GM21367 (cell line): ENCODE data around the gene DCXR.
A peak's percentile ranks its signal among the peaks of the same experiment; 100 is the strongest.

ENCODE experiments used
- ATAC-seq: cut with Tn5 transposase; IDR thresholded peaks from one replicate; pipeline ENCODE4 v1.9.1; 2021; ENCODE audit not compliant: unreplicated experiment

The DCXR gene

DNA sequence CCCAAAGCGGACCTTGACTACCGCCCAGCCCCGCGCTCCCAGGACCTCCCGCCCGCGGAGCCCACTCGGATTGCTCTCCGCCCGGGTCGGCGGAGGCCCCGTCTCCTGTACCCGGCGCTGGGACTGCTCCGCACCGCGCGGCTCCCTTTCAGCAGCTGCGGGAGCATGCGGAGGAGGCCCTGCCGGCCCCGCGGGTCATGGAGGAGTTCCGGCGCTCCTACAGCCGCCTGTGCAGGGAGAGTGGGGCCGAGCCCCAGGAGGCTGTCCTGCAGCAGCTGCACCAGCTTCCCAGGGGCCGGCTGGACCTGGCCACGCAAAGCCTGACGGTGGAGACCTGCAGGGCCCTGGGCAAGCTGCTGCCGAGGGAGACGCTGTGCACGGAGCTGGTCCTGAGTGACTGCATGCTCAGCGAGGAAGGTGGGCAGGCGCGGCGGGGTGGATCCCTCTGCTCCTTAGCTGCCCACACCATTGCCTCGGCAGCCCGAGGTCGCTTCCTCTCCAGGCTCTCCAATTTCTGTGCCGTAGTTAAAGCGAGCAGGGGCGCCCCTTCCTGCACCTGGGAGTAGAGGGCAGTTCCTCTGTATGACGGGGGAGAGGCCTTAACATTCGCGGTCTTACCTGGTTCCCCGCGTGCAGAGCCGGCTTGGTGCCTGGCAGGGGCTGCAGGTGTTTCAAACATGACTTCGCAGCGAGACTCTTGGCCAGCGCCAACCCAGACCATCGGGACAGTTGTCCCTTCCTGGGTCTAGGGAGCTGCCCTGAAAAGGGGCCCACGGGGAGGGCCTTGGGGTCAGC lies 13.9 kb downstream of the DCXR start:
- ATAC-seq: peak; percentile 5

DNA sequence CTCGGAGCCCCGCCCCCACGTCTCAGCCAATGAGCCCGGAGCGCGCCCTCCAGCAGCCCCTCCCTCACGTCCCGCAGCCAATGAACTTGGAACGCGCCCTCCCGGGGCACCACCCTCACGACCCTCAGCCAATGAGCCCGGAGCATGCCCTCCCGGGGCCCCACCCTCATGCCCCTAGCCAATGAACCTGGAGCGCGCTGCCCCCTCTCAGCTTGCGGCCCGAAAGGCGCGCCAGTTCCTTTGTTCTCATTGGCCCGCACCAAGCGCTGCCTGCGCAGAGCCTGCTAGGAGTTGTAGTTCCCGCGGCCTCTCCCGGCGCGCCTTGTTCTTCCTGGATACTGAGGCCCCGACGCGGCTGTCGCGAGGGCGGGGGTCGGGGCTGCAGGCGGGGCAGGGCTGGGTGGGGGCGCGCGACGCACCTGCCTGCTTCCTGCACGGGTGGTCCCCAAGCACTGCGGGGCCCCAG lies 14.5 kb downstream of the DCXR start, which contains the start of gene LRRC45:
LRRC45 (plus strand) TSS at position 325 of the 466 bp plus-strand sequence. CDS start 339 bp downstream, outside the sequence.
- ATAC-seq: peak; percentile 78

- no peak for ATAC-seq
Observed at GRCh38 chr17:82022310-82022980, 15.1 kb downstream of the DCXR start, which contains the start of gene CENPX. CENPX (minus strand) TSS chr17:82022878; CDS start chr17:82022861, 17 bp downstream.

DNA sequence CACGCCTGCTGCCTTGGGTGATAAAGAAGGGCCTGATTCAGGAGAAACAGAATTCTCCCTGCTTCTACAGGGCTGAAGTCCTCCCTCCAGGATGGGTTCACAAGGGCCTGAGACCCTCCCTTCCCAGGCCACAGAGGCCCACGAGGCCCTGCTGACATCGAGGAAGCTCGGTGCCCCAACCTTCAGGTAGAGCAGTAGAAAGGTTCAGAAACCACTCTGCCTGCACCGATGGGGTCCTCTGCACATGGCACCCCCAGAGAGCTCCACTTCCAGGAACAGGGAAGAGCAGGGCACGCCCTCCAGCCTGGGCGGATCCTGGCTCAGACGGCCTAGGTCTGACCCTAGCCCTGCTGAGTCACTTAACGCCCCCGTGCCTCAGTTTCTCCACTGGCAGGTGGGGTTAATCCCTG lies 15.6 kb downstream of the DCXR start:
- ATAC-seq: no peak

DNA sequence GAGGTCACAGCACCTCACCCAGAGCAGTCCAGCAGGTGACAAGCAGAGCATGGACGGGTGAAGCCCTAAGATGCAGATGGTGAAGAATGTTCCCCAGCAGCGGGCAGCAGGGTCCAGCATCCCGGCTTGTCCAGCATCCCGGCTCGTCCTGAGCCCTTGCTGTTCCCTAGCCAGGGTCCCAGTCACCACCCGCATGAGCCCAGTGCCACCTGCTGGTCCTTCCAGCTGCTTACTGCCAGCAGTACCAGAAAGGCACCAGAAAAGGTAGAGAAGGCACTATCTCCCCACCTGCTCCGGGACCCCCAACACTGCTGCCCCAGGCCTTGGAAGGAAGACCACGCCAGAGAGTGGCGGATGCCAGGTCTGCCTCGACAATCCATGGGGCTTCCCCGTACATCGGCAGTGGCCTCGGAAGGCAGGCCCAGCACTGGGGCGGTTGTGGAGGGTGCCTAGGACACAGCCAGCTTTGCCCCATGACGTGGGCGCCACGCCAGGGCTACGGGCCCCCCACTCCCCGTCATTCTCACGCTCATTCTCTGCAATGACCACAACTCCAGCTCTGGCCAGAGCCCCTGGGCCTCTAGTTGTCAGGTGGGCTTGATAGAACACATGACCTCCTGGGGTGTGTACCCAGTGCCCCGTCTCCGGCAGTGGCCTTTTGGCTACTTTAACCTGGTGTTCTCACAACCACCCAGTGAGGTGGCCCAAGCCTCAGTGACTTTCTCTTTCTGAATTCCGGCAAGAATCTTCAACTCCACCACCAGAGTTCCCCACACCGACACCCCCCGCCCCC lies 16.2 kb downstream of the DCXR start:
- ATAC-seq: no peak

GRCh38 chr17:82020572-82021106 lies 16.9 kb downstream of the DCXR start:
- no peak for ATAC-seq

- ATAC-seq: no peak
Observed at GRCh38 chr17:82019690-82020571, 17.6 kb downstream of the DCXR start.

- ATAC-seq: no peak
Observed at GRCh38 chr17:82018989-82019689, 18.4 kb downstream of the DCXR start.

DNA sequence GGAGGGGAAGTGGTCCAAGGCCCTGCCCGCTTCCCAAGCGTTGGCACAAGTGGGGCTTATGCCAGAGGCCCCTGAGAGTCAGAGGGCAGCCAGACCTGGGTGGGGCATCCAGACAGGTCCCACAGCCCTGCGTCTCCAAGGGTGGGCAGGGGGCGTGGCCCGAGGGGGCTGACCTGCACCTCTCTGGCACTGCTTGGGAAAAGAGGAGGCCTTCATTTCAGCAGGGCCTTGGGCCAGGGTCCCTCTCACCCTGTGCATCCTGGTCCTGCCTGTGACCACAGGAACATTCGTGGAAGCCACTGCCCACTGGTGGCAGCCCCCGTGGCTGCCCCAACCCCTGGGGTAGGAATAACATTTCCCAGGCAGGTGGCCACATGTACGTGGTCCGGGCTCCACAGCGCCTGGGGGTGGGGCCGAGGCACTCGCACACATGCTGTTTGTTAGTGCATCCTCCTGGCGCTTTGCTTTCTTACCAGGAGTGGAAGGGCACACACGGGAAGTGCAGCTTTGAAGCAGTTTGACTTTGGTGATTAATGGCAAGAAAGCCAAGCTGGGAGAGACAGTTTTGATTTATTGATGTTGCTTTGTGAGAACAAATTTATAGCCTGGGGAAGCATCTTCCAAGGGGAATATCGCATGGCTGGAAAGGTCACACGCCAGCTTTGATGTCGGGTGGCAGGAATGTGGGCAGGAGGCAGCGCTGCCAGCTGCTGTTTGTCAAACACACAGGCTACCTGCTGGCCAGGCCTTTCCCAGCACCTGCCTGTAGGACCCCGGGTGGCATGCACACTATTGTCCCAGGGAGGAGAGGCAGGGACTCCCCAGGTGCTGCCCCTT lies 19.1 kb downstream of the DCXR start:
- ATAC-seq: no peak

DNA sequence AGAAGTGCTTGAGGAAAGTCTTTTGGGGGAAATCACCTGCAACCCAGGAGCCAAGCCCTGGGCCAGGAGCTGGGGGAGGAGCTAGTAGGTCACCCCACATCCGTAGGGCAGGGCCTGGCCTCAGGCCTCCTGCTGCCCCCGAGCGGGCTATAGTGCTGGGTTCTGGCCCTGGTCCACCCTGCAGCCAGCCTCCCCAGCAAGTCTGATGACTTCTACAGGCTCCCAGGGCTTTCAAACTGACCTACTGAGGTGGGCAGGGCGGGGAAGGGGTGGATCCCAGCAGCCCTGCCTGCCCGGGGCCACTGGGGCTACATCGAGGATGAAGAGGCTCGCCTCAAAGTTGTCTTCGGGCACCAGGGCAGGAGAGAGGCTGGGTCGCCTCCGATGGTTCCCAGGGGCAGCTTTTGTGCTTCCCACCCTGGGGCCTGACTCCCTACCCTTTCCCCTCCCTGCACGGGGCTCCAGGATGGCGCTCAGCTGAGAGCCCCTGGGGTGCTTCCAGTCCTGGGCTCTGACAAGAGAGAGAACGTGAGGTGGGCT lies 19.8 kb downstream of the DCXR start:
- ATAC-seq: no peak

DNA sequence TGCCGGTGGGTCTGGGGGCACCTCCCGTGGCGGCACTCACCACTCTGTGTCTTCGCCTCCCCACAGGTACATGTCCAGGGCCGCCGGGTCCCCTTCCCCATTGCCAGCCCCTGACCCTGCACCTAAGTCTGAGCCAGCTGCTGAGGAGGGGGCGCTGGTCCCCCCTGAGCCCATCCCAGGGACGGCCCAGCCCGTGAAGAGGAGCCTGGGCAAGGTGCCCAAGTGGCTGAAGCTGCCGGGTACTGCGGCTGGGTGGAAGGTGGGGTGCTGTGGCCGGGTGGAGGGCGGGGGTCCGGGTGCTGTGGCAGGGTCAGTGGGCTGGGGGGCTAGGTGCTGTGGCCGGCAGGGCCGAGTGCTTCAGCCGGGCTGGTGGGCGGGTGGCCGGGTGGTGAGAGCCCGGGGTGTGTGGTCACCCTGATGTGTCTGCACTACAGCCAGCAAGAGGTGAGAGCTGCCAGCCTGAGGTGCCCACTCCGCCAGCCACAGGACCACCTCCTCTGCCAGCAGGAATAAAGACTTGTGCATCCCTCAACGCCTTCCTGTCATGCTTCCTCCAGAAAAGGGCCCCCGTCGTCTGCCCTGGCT lies 20.5 kb downstream of the DCXR start:
- no peak for ATAC-seq

GRCh38 chr17:82016061-82016874 lies 21.2 kb downstream of the DCXR start:
- no peak for ATAC-seq

DNA sequence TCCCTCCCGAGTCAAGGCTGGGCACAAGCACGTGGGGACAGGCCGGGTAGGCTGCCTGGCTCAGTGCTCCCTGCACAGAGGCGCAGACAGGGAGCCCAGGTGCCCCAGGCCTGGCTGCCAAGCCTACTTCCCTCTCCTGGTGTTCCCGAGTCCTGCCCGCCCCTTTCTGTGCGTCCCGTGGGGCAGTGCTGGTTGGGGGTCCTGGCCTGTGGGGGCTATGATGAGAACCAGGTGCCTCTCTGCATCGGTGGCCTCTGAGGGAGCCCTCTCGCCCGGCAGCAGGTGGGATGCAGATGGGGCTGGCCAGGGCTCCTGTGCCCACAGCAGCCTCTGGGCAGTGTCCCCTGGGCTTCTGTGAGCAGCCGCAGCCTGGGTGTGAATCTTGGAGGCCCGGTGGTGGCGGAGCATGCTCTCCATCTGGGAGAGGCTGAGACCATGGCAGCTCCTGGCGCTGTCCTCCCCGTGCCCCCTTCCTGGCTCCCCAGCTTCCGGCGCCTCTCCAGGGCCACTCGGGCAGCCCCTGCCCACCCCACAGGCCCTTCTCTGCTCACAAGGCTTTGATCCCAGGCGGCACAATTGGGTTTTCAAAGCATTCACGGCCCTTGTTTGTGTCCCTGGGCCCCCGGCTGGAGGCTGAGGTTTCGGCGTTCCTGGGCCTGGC lies 22.1 kb downstream of the DCXR start:
- no peak for ATAC-seq

GRCh38 chr17:82014971-82015310 lies 22.6 kb downstream of the DCXR start:
- ATAC-seq: no peak

DNA sequence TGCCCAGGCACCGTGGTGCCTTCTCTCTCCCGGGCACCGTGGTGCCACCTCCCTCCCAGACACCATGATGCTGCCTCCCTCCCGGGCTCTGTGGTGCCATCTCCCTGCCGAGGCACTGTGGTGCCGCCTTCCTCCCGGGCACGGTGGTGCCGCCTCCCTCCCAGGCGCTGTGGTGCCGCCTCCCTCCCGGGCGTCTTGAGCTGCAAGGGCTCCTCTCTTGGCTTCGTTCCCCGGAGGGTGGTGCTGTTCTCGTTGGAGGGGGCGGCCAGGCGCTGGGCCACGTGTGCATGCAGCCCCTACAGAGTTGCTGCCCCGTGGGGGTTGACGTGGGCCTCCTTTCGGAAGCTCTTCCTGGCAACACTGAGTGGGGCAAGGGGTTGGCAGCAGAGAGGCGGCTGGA lies 23.1 kb downstream of the DCXR start:
- ATAC-seq: no peak

GRCh38 chr17:82013772-82014321 lies 23.6 kb downstream of the DCXR start:
- no peak for ATAC-seq
